CD8-positive, alpha-beta memory T cell (primary cell): ENCODE results near the gene ZWILCH. TPM values are rescaled to one million over a fixed set of nuclear protein-coding genes. Genes with fewer than 3 reads are reported as not detected.

Source experiments
- CTCF ChIA-PET: fragments of 350-600 bp; sonication (Branson Sonifier 250); formaldehyde crosslinking; loops from one replicate; lab custom pipeline; 2021; ENCODE audit warnings: antibody characterized with exemption; lab: Charles Lee
- POLR2A ChIA-PET: fragments of 350-600 bp; sonication (Branson Sonifier 250); formaldehyde crosslinking; loops from one replicate; lab custom pipeline; 2021; ENCODE audit warnings: antibody characterized with exemption; lab: Charles Lee
- DNase-seq, 5 donors: peaks; one replicate each; pipeline versions ENCODE4 v3.0.0 to v3.0.0-alpha.2; 2020 to 2022; ENCODE audit warnings: mixed read lengths in 1 of 5
- H3K27ac ChIP-seq: one replicate; pipeline ENCODE4 v1.7.0; 2013; ENCODE audit warnings: low read depth, mild to moderate bottlenecking, low read length, moderate library complexity
- H3K27me3 ChIP-seq: 2 replicates; pipeline ENCODE4 v1.7.0; 2013; ENCODE audit warnings: low read length, mild to moderate bottlenecking; ENCODE audit not compliant: insufficient read depth, poor library complexity, severe bottlenecking
- H3K36me3 ChIP-seq: 2 replicates; pipeline ENCODE4 v1.7.0; 2013; ENCODE audit warnings: mild to moderate bottlenecking, low read length, moderate library complexity; ENCODE audit not compliant: insufficient read depth
- H3K4me1 ChIP-seq: 2 replicates; pipeline ENCODE4 v1.7.0; 2013; ENCODE audit warnings: mild to moderate bottlenecking, low read length, moderate library complexity; ENCODE audit not compliant: insufficient read depth
- H3K4me3 ChIP-seq: 2 replicates; pipeline ENCODE4 v1.7.0; 2013; ENCODE audit warnings: mild to moderate bottlenecking, low read length
- H3K9me3 ChIP-seq: 2 replicates; pipeline ENCODE4 v1.7.0; 2013; ENCODE audit warnings: mild to moderate bottlenecking, low read length
- H3K27ac Mint-ChIP-seq, 8 donors: one replicate each; pipeline ENCODE4 v1.8.0; 2020 to 2021; ENCODE audit warnings: mixed read lengths in 8 of 8, mild to moderate bottlenecking in 6 of 8, inconsistent platforms in 3 of 8, moderate library complexity in 3 of 8
- H3K27me3 Mint-ChIP-seq, 2 donors: one replicate each; pipeline ENCODE4 v1.8.0; 2020 to 2021; ENCODE audit warnings: mixed read lengths in 2 of 2, mild to moderate bottlenecking in 1 of 2, moderate library complexity in 1 of 2
- H3K36me3 Mint-ChIP-seq, 3 donors: one replicate each; pipeline ENCODE4 v1.8.0; 2020 to 2021; ENCODE audit warnings: mixed read lengths in 3 of 3, inconsistent platforms in 1 of 3, mild to moderate bottlenecking in 1 of 3
- H3K4me1 Mint-ChIP-seq, 3 donors: one replicate each; pipeline ENCODE4 v1.8.0; 2020 to 2021; ENCODE audit warnings: mixed read lengths in 3 of 3, inconsistent platforms in 1 of 3, mild to moderate bottlenecking in 1 of 3
- H3K4me3 Mint-ChIP-seq, 7 donors: one replicate each; pipeline ENCODE4 v1.8.0; 2020 to 2021; ENCODE audit warnings: mixed read lengths in 7 of 7, mild to moderate bottlenecking in 6 of 7, moderate library complexity in 4 of 7, inconsistent platforms in 2 of 7
- H3K9me3 Mint-ChIP-seq, 5 donors: one replicate each; pipeline ENCODE4 v1.8.0; 2020 to 2022; ENCODE audit warnings: mixed read lengths in 5 of 5, mild to moderate bottlenecking in 3 of 5, moderate library complexity in 2 of 5, inconsistent platforms in 1 of 5
- polyA plus RNA-seq: library from polyadenylated mRNA; unstranded; fragments of 300-500 nt; fragmentation: Illumina TruSeq; gene quantifications from one replicate; pipeline ENCODE4 v1.2.3, GENCODE V29; 2021
- total RNA-seq, 2 experiments: library from RNA; stranded (reverse); gene quantifications; one replicate each; pipeline ENCODE4 v1.2.3, GENCODE V29; 2021

ZWILCH gene
- total and polyA plus RNA-seq, 3 experiments from 2014 or later: 10.8 to 43.8 (median 35.8) TPM

DNA sequence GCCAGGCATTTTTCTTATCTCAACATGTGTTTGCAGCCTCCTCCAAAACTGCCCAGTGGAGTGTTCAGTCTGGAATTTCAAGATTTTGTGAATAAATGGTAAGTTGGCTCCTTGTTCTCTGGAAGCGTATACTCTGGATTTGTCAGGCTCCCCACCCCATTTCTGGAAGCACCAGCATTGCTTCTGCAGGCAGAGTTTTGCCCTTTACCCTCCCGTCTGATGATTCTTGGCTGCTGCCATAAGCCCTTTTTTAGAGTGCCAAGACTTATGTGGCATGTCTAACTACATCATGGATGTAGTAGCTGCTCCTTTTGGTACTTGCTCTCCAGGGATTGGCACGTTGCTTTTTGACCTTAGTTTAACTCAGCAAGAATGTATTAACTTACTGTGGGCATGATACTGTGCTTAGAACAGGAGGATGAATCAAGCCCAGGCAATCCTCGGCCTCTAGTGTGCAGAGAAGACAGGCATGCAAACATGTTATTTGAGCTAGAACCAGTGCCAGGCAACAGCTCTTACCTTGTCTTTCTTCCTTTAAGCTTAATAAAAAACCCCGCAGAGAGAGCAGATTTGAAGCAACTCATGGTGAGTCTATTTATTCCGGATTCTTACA is 15.8 kb upstream of the ZWILCH start:
- ChIA-PET POLR2A (no interaction called here), CTCF (interaction anchor here (1.1 to 2.7 kb wide), 2 partner anchors 9 to 26 kb away, joined by 3 to 14 read pairs; partner anchors contain the start of gene SNAPC5)
- Mint-ChIP-seq H3K4me1 (peaks cover 7 to 19% (median 10%) of the 10 kb centered on the region in 3 donors), H3K27ac (peak overlapping the region in 2 of 8 donors; percentile 2 to 72), H3K4me3 (no peak overlapping the region), H3K9me3 (no peaks in the 10 kb centered on the region), H3K27me3 (no peaks in the 10 kb centered on the region), H3K36me3 (peaks cover 3 to 95% (median 14%) of the 10 kb centered on the region in 3 donors)
- no peaks in the 10 kb centered on the region for H3K27me3 ChIP-seq
- no peaks in the 10 kb centered on the region for H3K9me3 ChIP-seq
- DNase-seq: no peak
- H3K4me1 ChIP-seq: no peaks in the 10 kb centered on the region
- peaks cover 34% of the 10 kb centered on the region for H3K36me3 ChIP-seq
- no peak overlapping the region for H3K4me3 ChIP-seq
- no peak overlapping the region for H3K27ac ChIP-seq

DNA sequence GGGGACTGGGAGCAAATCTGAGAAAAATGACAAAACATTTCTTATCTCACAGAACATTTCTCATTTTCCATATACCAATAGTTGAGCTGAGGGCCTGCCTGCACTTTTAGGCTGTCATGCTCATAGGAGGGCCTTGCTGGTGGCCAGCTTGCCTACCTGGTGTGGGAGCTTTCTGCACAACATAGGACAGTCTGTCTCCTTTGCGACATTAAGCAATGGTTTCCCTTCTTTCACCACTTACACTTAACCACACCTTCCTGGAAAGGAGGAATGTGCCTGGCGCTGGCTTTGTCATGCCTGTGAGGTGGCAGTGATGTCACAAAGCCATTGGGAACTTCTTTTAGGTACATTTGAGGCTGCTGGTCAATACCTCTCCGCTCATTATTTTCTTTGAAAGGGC is 13.3 kb upstream of the ZWILCH start:
- no peak overlapping the region for H3K4me3 ChIP-seq
- peaks cover 18% of the 10 kb centered on the region for H3K4me1 ChIP-seq
- H3K27me3 ChIP-seq: no peaks in the 10 kb centered on the region
- DNase-seq: no peak
- peaks cover 40% of the 10 kb centered on the region for H3K36me3 ChIP-seq
- ChIA-PET POLR2A (no interaction called here), CTCF (no interaction called here)
- Mint-ChIP-seq H3K36me3 (peaks cover 0 to 91% (median 17%) of the 10 kb centered on the region in 3 donors), H3K27ac (peak overlapping the region in 4 of 8 donors; percentile 7 to 37 (median 22)), H3K9me3 (no peaks in the 10 kb centered on the region), H3K27me3 (no peaks in the 10 kb centered on the region), H3K4me3 (peak overlapping the region in 1 of 7 donors; percentile 12), H3K4me1 (peaks cover 16 to 34% (median 27%) of the 10 kb centered on the region in 3 donors)
- H3K27ac ChIP-seq: no peak overlapping the region
- H3K9me3 ChIP-seq: no peaks in the 10 kb centered on the region

- peaks cover 0 to 91% (median 18%) of the 10 kb centered on the region in 3 donors for H3K36me3 Mint-ChIP-seq
- Histone ChIP-seq H3K27me3 (no peaks in the 10 kb centered on the region), H3K36me3 (peaks cover 37% of the 10 kb centered on the region), H3K4me3 (no peak overlapping the region), H3K4me1 (peaks cover 34% of the 10 kb centered on the region), H3K9me3 (no peaks in the 10 kb centered on the region), H3K27ac (no peak overlapping the region)
- POLR2A ChIA-PET: no interaction called here
- no peak for DNase-seq
- H3K4me1 Mint-ChIP-seq: peaks cover 31 to 57% (median 49%) of the 10 kb centered on the region in 3 donors
- CTCF ChIA-PET: no interaction called here
- H3K9me3 Mint-ChIP-seq: no peaks in the 10 kb centered on the region
- H3K27ac Mint-ChIP-seq: peak overlapping the region; percentile 6 to 92 (median 14)
- H3K27me3 Mint-ChIP-seq: no peaks in the 10 kb centered on the region
- peak overlapping the region in 2 of 7 donors; percentile 9 to 32 for H3K4me3 Mint-ChIP-seq
Observed at GRCh38 chr15:66494262-66494661, 10.9 kb upstream of the ZWILCH start.

DNA sequence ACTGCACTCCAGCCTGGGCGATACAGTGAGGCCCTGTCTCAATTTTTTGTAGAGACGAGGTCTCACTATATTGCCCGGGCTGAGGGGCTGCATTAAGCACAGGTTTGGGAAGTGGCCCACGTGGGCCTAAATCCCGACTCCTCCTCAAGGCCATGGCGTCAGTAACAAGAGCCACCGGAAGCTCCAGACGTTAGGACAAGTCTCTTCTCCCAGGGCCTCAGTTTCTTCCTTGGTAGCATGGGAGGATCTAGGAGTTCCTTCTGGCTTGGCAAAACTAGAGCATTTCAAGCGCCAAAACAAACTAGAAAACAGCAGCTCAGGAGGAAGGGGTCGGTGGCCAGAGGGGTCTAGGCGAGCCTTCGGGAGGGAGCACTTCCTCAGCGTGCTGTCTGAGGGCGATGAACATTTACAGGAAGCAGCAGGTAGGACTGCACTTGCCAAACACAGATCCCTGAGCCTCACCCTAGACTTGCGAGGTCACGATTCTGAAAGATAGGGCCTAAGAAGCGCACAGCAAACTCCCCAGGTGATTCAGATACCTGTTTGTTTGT is 8.1 kb upstream of the ZWILCH start:
- Histone ChIP-seq H3K36me3 (peaks cover 59% of the 10 kb centered on the region), H3K9me3 (no peaks in the 10 kb centered on the region), H3K4me3 (peak overlapping the region; percentile 99), H3K27me3 (no peaks in the 10 kb centered on the region), H3K27ac (peak overlapping the region; percentile 95), H3K4me1 (peaks cover 34% of the 10 kb centered on the region)
- H3K4me1 Mint-ChIP-seq: peaks cover 33 to 67% (median 67%) of the 10 kb centered on the region in 3 donors
- peak overlapping the region; percentile 98 to 99 (median 98) for H3K27ac Mint-ChIP-seq
- CTCF ChIA-PET: interaction anchor here (0.8 to 4.8 kb wide), 10 partner anchors 8 to 210 kb away, joined by 3 to 95 read pairs (median 6); partner anchors contain the start of genes DIS3L and MAP2K1
- H3K9me3 Mint-ChIP-seq: no peaks in the 10 kb centered on the region
- no peaks in the 10 kb centered on the region for H3K27me3 Mint-ChIP-seq
- POLR2A ChIA-PET: interaction anchor here (1.1 to 3.0 kb wide), 2 partner anchors 8 to 110 kb away, joined by 3 to 18 read pairs; partner anchors contain the start of genes MAP2K1 and ZWILCH
- peaks cover 4 to 92% (median 26%) of the 10 kb centered on the region in 3 donors for H3K36me3 Mint-ChIP-seq
- no peak for DNase-seq
- peak overlapping the region; percentile 96 to 99 (median 97) for H3K4me3 Mint-ChIP-seq

GRCh38 chr15:66497502-66498455 is 7.3 kb upstream of the ZWILCH start, which contains the start of gene SNAPC5:
Gene SNAPC5 (minus strand): TSS chr15:66497762. CDS start chr15:66497731, 31 bp downstream.
- Mint-ChIP-seq H3K27me3 (no peaks in the 10 kb centered on the region), H3K9me3 (no peaks in the 10 kb centered on the region), H3K36me3 (peaks cover 4 to 92% (median 24%) of the 10 kb centered on the region in 3 donors), H3K4me3 (peak within 1 kb of the TSS; percentile 96 to 99 (median 97)), H3K4me1 (peaks cover 39 to 74% (median 73%) of the 10 kb centered on the region in 3 donors), H3K27ac (peak within 1 kb of the TSS; percentile 98 to 99 (median 98))
- Histone ChIP-seq H3K36me3 (peaks cover 61% of the 10 kb centered on the region), H3K4me1 (peaks cover 41% of the 10 kb centered on the region), H3K9me3 (no peaks in the 10 kb centered on the region), H3K27me3 (no peaks in the 10 kb centered on the region), H3K4me3 (peak within 1 kb of the TSS; percentile 99), H3K27ac (peak within 1 kb of the TSS; percentile 95)
- ChIA-PET POLR2A (interaction anchor here (1.1 to 3.0 kb wide), 3 partner anchors 7 to 111 kb away, joined by 3 to 18 read pairs (median 3); partner anchors contain the start of genes MAP2K1 and ZWILCH), CTCF (interaction anchor here (0.7 to 4.8 kb wide), 32 partner anchors 9 to 628 kb away, joined by 3 to 95 read pairs (median 4); partner anchors contain the start of genes DIS3L, MAP2K1, RAB11A and TIPIN)
- peak; percentile 96 to 98 (median 97) for DNase-seq

DNA sequence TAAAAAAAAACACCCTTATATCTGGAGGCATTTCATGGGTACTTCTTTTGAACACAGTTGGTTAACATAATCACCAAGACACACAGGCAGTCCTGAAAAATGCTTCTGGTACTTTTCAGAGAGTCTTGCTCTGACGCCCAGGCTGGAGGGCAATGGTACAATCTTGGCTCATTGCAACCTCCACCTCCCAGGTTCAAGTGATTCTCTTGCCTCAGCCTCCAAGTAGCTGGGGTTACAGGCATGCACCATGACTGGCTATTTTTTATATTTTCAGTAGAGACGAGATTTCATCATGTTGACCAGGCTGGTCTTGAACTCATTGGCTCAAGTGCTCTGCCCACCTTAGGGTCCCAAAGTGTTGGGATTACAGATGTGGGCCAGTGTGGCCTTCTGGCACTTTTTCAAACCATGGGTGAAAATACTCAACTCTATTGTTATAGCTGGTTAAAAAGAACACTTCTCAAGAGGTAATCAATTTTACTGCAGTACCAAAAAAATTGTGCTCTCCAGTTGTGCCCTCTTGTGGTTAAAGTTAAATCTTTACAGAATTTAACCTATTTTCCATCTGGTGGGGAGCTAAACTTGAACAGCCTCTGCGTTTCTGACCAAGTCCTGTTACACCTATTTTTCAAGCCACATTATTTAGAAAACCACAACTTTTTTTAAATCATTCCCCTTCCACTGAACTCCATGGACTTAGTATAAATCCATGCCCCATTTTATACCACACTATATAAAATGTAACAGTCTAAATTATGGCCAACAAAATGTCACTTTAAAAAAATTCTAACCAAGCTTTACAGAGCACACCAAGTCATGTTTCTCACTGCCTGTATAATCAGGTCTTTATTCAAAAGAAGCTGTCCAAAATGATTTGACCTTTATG is 6.4 kb upstream of the ZWILCH start:
- H3K4me1 Mint-ChIP-seq: peaks cover 48 to 80% (median 79%) of the 10 kb centered on the region in 3 donors

More for the DNA sequence above, 6.4 kb upstream of the ZWILCH start:
- ChIA-PET CTCF (interaction anchor here (0.8 to 4.8 kb wide), 26 partner anchors 10 to 629 kb away, joined by 3 to 95 read pairs (median 3); partner anchors contain the start of genes DIS3L, MAP2K1, RAB11A and TIPIN), POLR2A (interaction anchor here (0.7 to 3.0 kb wide), 3 partner anchors 17 to 112 kb away, joined by 3 to 18 read pairs (median 3); partner anchors contain the start of gene MAP2K1)
- Histone ChIP-seq H3K36me3 (peaks cover 64% of the 10 kb centered on the region), H3K4me1 (peaks cover 50% of the 10 kb centered on the region), H3K9me3 (no peaks in the 10 kb centered on the region), H3K4me3 (no peak overlapping the region), H3K27ac (peak overlapping the region; percentile 8), H3K27me3 (no peaks in the 10 kb centered on the region)
- peak overlapping the region in 6 of 7 donors; percentile 96 to 99 (median 98) for H3K4me3 Mint-ChIP-seq
- DNase-seq: peak in 2 of 5 donors; percentile 48 to 54
- peaks cover 8 to 88% (median 22%) of the 10 kb centered on the region in 3 donors for H3K36me3 Mint-ChIP-seq
- no peaks in the 10 kb centered on the region for H3K9me3 Mint-ChIP-seq
- H3K27me3 Mint-ChIP-seq: no peaks in the 10 kb centered on the region
- H3K27ac Mint-ChIP-seq: peak overlapping the region; percentile 98 to 99 (median 98)
